ENCODE data around the gene TPCN1. TPM values are rescaled to one million over a fixed set of nuclear protein-coding genes. Genes with fewer than 3 reads are reported as not detected.

The TPCN1 gene
- total and polyA plus RNA-seq, 2 of the 8 experiments (the other 6 are each of a cell fraction or from before 2014, with no cell fraction given) = 14.9 to 21.4 TPM

DNA sequence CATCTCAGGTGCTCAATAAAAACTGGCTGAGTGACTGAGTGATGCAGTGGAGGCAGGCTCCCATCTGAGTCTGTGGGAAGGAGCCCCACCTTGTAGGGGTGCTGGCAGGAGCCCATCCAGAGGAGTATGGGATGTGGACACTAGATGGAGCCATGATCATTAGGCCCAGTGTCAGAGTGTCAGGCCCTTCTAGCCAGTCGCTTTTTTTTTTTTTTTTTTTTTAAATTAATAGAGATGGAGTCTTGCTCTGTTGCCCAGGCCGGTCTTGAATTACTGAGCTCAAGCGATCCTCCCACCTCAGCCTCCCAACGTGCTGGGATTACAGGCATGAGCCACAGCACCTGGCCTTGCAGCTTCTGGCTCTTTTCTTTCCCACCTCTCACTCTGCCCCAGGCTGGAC is 24.3 kb upstream of the TPCN1 start:
- no peak overlapping the region for H2BK15ac ChIP-seq (ENCODE audit: low read length)
- no peak overlapping the region for H3K27ac ChIP-seq (ENCODE audit: low read depth, low read length)
- ChIA-PET CTCF (ENCODE audit: partially characterized antibody) (interaction anchor here (0.6 to 1.9 kb wide), 12 partner anchors 11 to 228 kb away, joined by 3 to 10 read pairs (median 4); no protein-coding TSS in a partner anchor), POLR2A (ENCODE audit: partially characterized antibody) (interaction anchor here (0.6 to 3.5 kb wide), 6 partner anchors 11 to 96 kb away, joined by 3 to 30 read pairs (median 4); partner anchors contain the start of genes DDX54, RITA1 and TPCN1)
- FAIRE-seq (no peak), DNase-seq (ENCODE audit: low read depth in 1 of 2, low spot score in 2 of 2) (peak in 1 of 2 experiments; percentile 72)
- no peaks in the 10 kb centered on the region for H3K9me3 ChIP-seq (ENCODE audit: insufficient read depth in 2 of 2, low read depth in 1 of 2, low read length in 1 of 2)
- TF ChIP-seq RAD21 (IDR thresholded peaks at IDR 0.05 in 1 of 2, conservative IDR thresholded peaks at IDR 0.05 in 1 of 2; ENCODE audit: low read depth in 2 of 2, low read length in 2 of 2) (peak; percentile 80 to 81), YY1 (IDR thresholded peaks at IDR 0.05; ENCODE audit: low read depth, low read length) (peak; percentile 24; the same call in 1 of the 2 replicates), SP2 (IDR thresholded peaks at IDR 0.05; ENCODE audit: low read length) (peak; percentile 19; the same call in 1 of the 2 replicates), TAF1 (IDR thresholded peaks at IDR 0.05; ENCODE audit: low read depth, low read length) (no peak), CTCF (IDR thresholded peaks at IDR 0.05; ENCODE audit: control extremely low read depth in 1 of 3, insufficient read depth in 1 of 3, low read depth in 1 of 3, low read length in 3 of 3) (peak; percentile 65 to 73 (median 72)), KDM5A (IDR thresholded peaks at IDR 0.05; ENCODE audit: low read length) (no peak)
- no peak overlapping the region for H4K5ac ChIP-seq (ENCODE audit: insufficient read length, low read depth, low read length)
- H2BK12ac ChIP-seq (ENCODE audit: low read depth, low read length) = 0 out of 2 replicates have a peak overlapping the region, but pooled peaks have one; percentile 60
- H3K4me3 ChIP-seq (ENCODE audit: extremely low read depth in 1 of 4, insufficient read depth in 2 of 4, low read depth in 3 of 4, low read length in 4 of 4) = no peak overlapping the region
- no peaks in the 10 kb centered on the region for H3K27me3 ChIP-seq (replicated peaks in 1 of 4; ENCODE audit: control insufficient read depth in 3 of 4, extremely low read depth in 1 of 4, insufficient read depth in 3 of 4, low read length in 3 of 4)
- peak overlapping the region; percentile 7; the same call in 1 of the 2 replicates for H3K18ac ChIP-seq (ENCODE audit: extremely low read depth, low read length)
- peaks cover 0 to 4% (median under 1%) of the 10 kb centered on the region in 4 experiments; a peak in 3 of 8 replicates for H3K36me3 ChIP-seq (ENCODE audit: control insufficient read depth in 2 of 4, insufficient read depth in 4 of 4, low read length in 3 of 4)
- no peak overlapping the region for H3K56ac ChIP-seq (replicated peaks; ENCODE audit: insufficient read length, low read depth, low read length)
- H3K4me1 ChIP-seq (replicated peaks in 1 of 4; ENCODE audit: control insufficient read depth in 3 of 4, insufficient read depth in 4 of 4, low read length in 3 of 4) = peaks cover 0 to 5% (median 0%) of the 10 kb centered on the region in 4 experiments; a peak in 2 of 7 replicates
- H3K14ac ChIP-seq (ENCODE audit: insufficient read length) = no peak overlapping the region
- H4K8ac ChIP-seq (ENCODE audit: extremely low read depth, insufficient read depth, low read length) = no peak overlapping the region
- no peak overlapping the region for H4K91ac ChIP-seq (replicated peaks; ENCODE audit: insufficient read length, low read length)
- H3K23me2 ChIP-seq (ENCODE audit: low read depth, low read length) = no peaks in the 10 kb centered on the region
- no peak overlapping the region for H2AK5ac ChIP-seq (ENCODE audit: low read depth, low read length)
- H2AFZ ChIP-seq (ENCODE audit: low read length) = no peak overlapping the region
- no peak overlapping the region for H2BK120ac ChIP-seq (replicated peaks; ENCODE audit: low read depth, low read length)
- no peak overlapping the region for H2BK5ac ChIP-seq (ENCODE audit: low read depth, low read length)
- WGBS, 2 experiments (ENCODE audit: extremely low coverage in 1 of 2, insufficient coverage in 1 of 2, insufficient read length in 1 of 2, insufficient replicate concordance in 2 of 2, low coverage in 1 of 2, low lambda C conversion rate in 2 of 2, missing lambda C conversion rate in 1 of 2) = 33% methylated on average over 4 of the region's 4 CpGs; no CpG with 5 or more reads in 1 of the 2 experiments
- no peak overlapping the region for H3K9ac ChIP-seq (replicated peaks in 1 of 4; ENCODE audit: extremely low read depth in 1 of 4, low read depth in 3 of 4, low read length in 3 of 4)
- H3K79me1 ChIP-seq (ENCODE audit: low read depth, low read length) = no peaks in the 10 kb centered on the region
- H3K4me2 ChIP-seq (ENCODE audit: insufficient read depth in 1 of 2, low read depth in 2 of 2, low read length in 2 of 2) = no peak overlapping the region
- H3K79me2 ChIP-seq (ENCODE audit: control insufficient read depth in 1 of 2, insufficient read depth in 2 of 2, low read length in 2 of 2) = no peaks in the 10 kb centered on the region
- no peaks in the 10 kb centered on the region for H4K20me1 ChIP-seq (replicated peaks in 1 of 2; ENCODE audit: control insufficient read depth in 1 of 2, insufficient read depth in 2 of 2, low read length in 2 of 2)
- no peak overlapping the region for H3K23ac ChIP-seq (ENCODE audit: insufficient read length)
- H3K4ac ChIP-seq (replicated peaks; ENCODE audit: insufficient read length, low read depth, low read length) = no peak overlapping the region
- no peak overlapping the region for H2BK20ac ChIP-seq (ENCODE audit: low read length)

Data from H1 (cell line).